GM19467 (cell line): ENCODE measurements around the gene CMC1.
"Not testable (repeated sequence)": the region's sequence is repeated elsewhere in the genome, so short reads cannot be mapped to it uniquely, and the experiment has no call there.

Experiments
- ATAC-seq: cut with Tn5 transposase; IDR thresholded peaks from one replicate; pipeline ENCODE4 v1.9.1; 2021; ENCODE audit warnings: mild to moderate bottlenecking, moderate library complexity; ENCODE audit not compliant: unreplicated experiment

Gene CMC1

DNA sequence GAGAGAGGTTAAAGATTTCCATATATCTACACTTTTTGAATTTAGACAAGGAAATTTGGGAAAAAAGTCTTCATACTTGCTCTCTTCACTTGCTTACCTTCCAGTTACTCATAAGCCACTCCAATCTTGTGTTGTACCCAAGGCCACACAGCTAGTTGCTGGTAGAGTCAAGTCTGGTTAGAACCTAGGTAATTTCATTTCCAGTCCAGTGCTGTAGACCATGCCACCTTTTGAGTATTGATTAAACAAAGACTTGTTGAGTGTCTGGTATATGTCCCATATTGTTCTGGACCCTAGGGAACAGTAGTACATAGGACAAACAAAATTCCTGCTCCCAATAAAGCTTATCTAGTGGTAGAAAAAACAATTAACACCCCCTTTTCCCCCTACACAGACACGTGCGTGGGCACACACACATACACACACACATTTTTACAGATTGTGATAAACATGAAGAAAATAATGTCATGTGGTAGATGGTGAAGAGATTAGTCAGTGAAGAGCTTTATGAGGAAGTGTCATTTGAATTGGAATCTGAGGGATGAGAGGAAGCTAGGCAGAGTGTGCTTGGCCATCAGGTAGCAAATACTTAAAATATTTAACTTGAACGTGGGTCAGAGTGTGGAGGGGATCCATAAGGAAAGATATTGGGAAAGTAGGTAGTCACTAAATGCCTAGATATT, 2.1 kb downstream of the CMC1 start:
- no peak for ATAC-seq

DNA sequence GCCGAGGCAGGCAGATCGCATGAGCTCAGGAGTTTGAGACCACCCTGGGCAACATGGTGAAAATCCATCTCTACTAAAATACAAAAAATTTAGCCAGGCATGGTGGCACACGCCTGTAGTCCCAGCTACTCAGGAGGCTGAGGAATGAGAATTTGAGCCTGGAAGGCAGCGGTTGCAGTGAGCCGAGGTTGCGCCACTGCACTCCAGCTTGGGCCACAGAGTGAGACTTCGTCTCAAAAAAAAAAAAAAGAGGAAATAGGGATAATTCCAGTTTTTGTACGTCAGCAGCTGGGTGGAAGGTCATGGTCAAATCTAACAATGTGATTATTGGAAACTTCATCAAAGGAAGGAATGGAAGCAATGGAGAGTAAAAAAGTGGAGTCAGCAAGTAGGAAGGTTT, 3.1 kb downstream of the CMC1 start:
- ATAC-seq = no peak

DNA sequence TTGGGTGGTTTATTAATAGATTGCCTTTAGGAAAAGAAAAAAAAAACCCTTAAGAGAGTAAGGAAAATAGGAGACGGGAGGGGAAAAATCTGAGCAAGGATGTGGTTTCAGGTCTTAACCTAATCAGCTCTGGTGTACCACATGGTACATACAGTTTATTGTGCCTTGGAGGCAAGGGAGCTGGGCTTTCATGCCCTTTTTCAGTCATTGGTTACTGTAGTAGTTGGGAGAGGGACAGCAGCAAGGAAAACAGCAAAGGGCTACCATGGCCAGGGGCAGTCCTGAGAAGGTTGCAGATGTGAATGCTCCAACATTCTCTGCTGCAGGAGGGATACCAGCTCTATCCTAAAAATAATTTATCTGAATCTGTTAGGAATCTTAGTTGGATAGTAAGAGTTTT, 5.9 kb downstream of the CMC1 start:
- no peak for ATAC-seq

DNA sequence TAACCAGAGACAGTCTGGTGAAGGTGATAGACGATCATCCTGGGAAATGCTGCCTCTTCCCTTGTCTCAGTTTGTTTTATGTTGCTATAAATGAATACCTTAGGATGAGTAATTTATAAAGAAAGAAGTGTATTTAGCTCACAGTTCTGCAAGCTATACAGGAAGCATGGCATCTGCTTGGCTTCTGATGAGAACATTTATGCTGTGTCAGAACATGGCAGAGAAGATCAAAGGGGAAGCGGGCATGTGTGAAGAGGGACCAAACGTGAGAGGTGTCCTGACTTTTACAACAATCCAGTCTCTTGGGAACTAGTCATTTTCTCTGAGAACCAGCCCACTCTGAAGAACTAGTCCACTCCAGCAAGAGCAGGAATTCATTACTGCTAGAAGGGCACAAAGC, 9.6 kb downstream of the CMC1 start:
- no peak for ATAC-seq

DNA sequence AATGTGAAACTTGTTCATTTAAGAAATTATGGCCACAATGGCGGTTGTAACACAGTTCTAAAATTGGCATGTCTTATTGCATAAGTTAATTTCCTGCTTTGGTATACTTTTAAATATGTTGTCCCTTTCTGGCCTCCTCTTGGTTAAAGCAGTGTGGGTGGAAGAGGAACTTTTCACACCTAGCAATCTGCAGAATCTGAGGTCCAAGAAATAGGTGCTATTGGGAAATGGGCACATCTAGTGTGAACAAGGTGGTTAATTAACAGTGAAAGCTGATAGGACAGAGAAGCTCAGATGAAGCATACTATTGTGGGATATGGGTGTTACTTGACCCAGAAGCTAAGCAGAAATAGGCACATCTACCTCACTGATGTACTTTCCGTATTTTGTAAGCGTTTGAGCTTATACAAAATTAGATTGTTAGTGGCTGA, 10.6 kb downstream of the CMC1 start:
- no peak for ATAC-seq

DNA sequence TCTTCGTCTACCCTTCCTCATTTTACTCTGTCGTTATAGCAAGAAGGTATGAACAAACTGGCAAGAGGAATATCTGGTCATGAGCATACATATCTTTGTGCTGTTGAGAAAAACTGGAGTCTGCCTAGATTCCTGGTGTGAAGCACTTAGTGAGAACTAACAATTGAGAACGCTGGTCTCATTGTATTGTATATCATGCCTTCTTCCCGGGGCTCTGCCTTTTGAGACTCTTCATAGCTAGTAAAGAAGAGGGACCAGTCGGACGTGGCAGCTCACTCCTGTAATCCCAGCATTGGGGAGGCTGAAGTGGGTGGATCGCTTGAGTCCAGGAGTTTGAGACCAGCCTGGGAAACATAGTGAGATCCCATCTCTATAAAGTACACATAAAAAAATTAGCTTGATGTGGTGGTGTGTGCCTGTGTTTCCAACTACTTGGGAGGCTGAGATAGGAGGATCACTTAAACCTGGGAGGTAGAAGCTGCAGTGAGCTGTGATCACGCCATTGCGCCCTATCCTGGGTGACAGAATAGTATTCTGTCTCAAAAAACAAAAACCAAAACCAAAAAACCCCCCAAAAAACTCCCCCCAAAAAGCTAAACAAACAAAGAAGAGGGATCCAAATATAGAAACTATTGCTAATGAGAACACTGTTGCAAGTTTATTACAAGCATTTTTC, 11.8 kb downstream of the CMC1 start:
- no peak for ATAC-seq

DNA sequence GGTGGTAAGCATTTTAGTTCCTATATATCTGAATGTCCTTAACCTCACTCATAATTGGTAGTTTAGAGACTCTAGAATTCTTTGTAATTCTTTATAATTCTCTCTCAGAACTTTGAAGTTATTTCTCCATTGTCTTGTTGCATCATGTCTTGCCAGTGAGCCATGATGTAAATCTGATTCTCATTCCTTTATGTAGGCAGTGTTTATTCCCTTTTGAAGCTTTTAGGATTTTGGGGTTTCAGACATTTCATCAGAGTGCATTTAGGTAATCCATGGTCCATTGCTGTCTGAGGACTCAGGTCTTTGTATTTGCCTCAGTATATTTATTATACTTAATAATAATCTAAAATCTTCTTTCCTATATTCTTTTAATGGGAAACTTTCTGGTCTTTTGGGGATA, 20.6 kb downstream of the CMC1 start:
- ATAC-seq = no peak

DNA sequence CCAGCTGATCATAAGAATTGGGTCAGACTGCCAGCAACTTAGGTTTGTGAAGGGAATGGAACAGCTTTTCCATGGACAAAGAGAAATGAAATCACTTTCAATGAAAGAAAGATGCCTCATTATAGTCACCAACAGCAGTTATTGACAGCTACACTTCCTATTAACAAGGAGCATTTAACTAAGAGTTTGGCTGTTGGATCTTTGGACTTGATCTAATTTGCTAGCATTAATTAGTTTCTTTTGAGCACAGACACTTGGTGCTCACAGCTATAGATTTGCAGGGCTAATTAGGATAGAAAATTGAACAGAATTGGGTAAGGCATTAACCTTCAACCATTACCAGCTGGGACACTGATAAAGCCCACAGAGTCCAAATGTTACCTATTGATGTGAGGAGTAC, 24.2 kb downstream of the CMC1 start:
- no peak for ATAC-seq

DNA sequence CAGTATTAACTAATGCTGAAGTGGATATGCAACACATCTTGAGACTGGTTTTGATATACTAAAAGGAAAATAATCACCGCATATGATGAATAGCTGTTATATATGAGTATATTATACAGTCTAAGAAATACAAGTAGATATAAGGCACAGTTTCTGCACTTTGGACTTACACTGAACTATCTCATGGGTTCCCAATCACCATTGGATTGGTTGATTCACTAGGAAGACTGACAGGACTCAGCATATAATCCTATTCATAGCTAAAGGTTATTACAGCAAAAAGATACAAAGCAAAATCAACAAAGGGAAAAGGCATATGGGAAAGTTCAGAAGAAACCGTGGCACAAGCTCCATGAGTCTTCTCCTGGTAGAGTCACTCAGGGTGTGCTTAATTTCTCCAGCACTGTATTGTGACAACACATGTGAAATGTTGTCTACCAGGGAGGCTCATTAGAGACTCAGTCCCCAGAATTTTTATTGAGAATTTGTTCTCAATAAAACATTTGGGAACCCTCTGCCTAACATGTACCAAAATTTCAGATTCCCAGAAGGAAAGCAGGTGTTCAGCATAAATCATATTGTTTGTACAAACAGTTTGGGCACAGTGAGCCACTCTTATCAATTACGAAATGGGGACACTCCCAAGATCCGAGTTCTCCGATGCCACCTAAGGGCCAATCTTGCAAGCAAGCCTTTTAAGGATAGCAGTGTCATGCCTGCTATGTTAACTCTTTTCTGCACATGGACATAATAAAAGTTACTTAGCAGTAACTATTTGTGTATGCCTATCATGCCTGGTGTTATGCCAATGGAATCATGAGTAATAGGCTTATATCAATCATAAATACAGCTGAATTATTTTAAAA, 26.8 kb downstream of the CMC1 start:
- no peak for ATAC-seq

DNA sequence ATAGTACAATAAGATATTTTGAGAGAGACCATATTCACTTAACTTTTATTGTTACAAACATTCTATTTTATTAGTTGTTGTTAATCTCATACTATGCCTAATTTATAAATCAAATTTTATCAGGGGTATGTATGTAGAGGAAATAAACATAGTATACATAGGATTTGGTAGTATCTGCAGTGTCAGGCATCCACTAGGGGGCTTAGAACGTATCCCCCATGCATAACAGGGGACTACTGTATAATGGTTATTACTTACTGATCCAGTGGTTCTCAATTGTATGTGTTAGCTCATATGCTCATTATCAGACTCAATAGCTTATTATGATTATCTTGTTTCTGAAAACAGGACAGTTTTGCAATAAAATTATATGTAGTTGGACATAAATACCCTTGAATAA, 27.6 kb downstream of the CMC1 start:
- ATAC-seq = no peak

DNA sequence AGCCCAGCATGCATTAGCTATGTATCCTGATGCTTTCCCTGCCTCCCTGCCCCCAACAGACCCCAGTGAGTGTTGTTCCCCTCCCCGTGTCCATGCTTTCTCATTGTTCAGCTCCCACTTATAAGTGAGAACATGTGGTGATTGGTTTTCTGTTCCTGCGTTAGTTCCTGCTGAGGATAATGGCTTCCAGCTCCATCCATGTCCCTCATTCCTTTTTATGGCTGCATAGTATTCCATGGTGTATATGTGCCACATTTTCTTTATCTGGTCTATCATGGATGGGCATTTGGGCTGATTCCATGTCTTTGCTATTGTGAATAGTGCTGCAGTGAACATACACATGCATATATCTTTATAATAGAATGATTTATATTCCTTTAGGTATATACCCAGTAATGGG, 28.5 kb downstream of the CMC1 start:
- not testable (repeated sequence) for ATAC-seq

DNA sequence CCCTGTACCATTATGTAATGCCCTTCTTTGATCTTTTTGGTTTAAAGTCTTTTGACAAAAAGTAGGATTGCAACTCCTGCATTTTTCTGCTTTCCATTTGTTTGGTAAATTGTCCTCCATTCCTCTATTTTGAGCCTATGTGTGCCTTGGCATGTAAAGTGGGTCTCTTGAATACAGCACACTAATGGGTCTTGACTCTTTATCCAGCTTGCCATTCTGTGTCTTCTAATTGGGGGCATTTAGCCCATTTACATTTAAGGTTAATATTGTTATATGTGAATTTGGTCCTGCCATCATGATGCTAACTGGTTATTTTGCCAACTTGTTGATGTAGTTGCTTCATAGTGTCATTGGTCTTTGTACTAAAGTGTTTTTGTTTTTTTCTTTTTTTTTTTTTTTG, 32.4 kb downstream of the CMC1 start:
- ATAC-seq = no peak

DNA sequence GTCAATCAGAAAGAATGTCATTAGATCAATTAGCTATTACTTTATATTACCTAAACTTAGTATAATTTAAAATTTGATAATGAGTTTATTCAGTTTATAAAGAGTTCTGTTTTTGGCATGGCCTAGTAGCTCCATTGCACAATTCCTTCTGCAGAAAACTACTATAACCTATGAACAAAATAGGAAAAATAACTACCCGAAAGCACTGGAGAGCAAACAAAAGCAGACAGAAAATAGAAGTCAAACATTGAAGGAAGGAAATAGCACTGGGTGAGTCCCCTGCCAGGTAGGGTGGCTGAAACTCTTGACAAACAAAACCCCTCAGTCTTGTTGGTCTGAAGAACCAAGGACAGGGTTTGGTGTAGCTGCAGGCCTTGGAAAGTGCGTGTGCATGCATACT, 37.5 kb downstream of the CMC1 start:
- ATAC-seq = no peak

DNA sequence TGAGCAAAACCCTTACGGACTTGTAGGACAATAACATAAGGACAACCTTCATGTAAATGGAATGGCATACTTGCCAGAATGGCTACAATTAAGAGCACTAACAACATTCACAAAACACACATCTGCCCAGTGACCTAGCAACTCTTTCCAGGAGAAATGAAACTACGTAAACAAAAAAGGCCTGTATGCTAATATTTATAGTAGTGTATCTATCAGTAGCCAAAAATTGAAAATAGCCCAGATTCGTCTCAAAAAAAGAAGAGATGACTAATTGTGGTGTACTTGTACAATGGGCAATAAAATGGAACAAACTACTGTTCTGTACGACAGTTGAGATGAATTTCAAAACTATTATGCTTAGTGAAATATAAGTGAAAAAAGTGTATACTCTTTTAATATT, 38.4 kb downstream of the CMC1 start:
- ATAC-seq = no peak

DNA sequence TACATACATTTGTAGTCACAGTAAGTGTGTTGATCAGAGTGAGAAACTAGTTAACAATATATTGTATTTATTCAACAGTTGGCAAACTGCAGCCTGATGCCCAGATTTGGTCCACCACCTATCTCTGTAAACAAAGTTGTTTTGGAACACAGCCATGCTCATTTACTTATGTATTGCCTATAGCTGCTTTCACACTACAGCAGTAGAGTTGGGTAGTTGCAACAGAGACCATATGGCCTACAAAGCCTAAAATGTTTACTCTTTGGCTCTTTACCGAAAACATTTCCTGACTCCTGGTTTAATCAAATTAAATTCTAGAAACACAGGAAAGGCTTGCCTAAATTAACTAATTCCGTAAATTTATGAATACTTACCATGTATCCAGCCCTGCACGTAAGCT, 39.4 kb downstream of the CMC1 start:
- ATAC-seq = no peak

DNA sequence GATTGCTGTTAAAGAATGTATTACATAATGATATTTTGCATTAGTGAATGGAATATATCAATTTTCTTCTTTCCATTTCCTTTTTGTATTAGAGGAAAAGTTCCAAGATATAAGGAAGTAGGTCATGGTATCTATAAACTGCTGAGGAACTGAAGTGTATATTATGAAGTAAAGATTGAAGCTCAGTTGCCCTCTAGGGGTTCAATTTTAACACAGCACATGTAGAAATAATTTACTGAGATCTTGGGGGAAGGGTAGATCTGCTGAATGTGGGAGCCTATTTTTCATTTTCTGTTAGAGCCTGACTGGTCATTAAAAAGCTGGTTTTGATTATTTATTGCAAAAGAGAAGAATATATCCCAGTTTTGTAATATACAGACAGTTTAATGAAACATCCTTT, 45.2 kb downstream of the CMC1 start:
- ATAC-seq = peak; percentile 91

DNA sequence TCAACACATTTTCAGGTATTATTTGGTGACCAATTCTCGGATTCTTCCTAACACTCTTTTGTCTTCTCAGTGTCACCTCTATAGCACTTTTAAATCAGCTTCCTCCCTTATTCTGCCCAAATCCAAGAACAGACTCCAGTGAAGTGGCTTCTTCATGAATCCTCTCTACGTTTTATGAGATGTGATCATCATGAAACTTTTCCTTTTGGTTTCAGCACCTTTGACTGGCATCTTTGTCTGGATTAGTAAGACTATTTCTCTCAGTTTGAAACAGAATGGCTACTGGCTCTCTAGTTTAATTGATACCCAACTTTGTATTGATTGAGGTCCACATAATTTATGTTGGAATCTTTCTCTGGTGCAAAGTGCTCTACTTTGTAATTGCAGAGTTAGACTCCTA, 45.6 kb downstream of the CMC1 start:
- ATAC-seq = no peak

DNA sequence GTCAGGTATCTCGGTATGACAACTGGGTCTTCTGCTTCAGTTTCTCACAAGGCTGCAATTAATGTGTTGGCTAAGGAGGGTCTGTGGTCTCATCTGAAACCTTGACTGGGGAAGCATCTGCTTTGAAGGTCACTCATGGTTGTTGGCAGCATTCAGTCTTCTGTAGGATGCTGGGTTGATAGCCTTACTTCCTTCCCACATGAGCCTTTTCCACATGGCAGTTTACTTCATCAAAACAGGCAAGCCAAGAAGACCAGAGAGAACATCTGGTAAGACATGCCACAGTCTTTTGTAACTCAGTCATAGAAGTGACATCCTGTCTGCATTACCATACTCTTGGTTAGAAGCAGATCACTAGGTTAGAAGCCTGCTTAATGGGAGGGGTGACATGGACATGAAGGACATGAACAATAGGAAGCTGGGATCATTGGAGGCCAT, 49.5 kb downstream of the CMC1 start:
- ATAC-seq = no peak

DNA sequence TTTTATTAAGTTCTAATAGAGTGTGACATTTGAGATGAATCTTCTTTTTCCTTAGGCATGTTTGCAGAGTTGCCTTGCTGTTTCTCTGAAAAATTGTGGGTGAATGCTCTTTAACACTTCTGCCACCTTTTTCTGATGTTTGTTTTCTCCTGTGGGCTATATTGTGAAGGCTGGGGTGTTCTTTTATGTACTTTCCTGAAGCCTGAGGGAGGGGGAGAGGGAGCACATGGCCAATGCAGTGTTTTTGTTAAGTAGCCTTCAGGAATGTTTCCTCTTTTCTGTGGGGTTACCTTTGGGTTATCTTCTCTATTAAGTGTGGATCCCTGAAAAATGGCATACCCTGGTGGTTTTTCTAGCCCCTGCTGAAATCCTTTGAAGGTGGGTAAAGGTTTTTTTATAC, 50.2 kb downstream of the CMC1 start:
- no peak for ATAC-seq

DNA sequence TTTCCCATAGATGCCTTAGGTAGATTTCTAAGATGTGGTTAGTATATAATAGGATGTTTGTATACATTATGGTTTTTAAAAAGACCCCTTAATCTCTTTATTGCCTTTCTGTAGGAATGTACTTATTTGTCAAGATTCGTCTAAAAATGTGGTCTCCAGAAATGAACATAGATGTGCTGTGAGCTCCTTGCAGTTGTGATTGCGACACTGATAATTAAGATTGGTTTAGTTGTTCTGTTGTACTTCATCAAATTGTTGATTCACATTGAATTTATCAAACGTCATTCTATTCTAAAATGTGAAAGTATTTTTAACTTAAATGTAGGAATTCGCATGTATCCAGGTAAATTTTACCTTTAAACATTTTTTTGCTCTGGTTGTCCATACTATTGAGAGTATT, 51.2 kb downstream of the CMC1 start:
- no peak for ATAC-seq

DNA sequence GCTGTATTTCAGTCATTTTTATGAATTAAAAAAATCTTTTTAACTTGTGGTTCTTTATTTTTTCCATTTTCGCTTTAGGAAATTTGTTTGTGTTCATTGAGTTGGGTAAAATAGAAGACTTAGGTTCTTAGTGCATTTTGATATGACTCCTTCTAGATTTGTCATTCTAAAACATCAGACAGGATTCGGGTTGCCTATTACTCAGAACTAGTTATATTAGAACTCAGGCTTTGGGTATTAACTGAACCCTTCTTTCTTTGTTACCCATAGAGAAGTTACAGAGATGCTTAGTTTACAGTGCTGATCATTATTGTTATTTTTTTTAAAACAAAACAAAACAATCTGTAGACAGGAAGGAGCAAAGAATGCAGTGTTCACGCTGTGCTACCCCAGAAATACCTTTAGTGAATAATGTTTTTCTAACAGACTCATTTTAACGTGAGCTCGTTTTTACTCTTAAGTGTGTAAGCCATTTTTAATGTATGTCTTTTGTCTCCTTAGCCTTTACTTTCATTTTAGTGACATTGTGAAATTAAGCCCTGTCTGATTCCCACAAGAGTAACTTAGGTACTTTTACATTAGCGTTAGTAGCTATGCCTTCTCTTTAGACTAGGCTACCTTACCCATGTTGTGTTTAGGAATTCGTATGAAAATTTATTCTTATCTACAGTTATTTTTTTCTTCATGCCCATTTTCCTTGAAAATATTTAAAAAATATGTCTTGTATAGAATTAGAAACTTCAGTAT, 53.4 kb downstream of the CMC1 start:
- ATAC-seq = no peak
